Activated CD4-positive, alpha-beta memory T cell treated with anti-CD3 and anti-CD28 coated beads for 36 hours (primary cell): ENCODE results near the gene ENO2. TPM values are rescaled to one million over a fixed set of nuclear protein-coding genes. Genes with fewer than 3 reads are reported as not detected.

Source experiments
- CTCF ChIA-PET: fragments of 350-600 bp; sonication (Branson Sonifier 250); formaldehyde crosslinking; loops from one replicate; lab custom pipeline; 2021; ENCODE audit warnings: antibody characterized with exemption, inconsistent platforms; lab: Charles Lee
- POLR2A ChIA-PET: fragments of 350-600 bp; sonication (Branson Sonifier 250); formaldehyde crosslinking; loops from one replicate; lab custom pipeline; 2021; ENCODE audit warnings: antibody characterized with exemption; lab: Charles Lee
- DNase-seq: peaks from one replicate; pipeline ENCODE4 v3.0.0-alpha.2; 2020
- H3K27ac Mint-ChIP-seq: one replicate; pipeline ENCODE4 v1.8.0; 2021; ENCODE audit warnings: mixed read lengths
- H3K27me3 Mint-ChIP-seq: one replicate; pipeline ENCODE4 v1.8.0; 2021; ENCODE audit warnings: mixed read lengths
- H3K36me3 Mint-ChIP-seq: one replicate; pipeline ENCODE4 v1.8.0; 2021; ENCODE audit warnings: mixed read lengths
- H3K4me1 Mint-ChIP-seq: one replicate; pipeline ENCODE4 v1.8.0; 2021; ENCODE audit warnings: low read depth, mixed read lengths
- H3K4me3 Mint-ChIP-seq: one replicate; pipeline ENCODE4 v1.8.0; 2021; ENCODE audit warnings: mild to moderate bottlenecking, mixed read lengths
- H3K9me3 Mint-ChIP-seq: one replicate; pipeline ENCODE4 v1.8.0; 2021; ENCODE audit warnings: mixed read lengths
- intact Hi-C: fragments of 100-400 bp; cut with micrococcal nuclease; formaldehyde crosslinking; loops from one replicate; pipeline ENCODE4 v1.15.1; 2023
- total RNA-seq, 2 experiments: library from RNA; stranded (reverse); gene quantifications; one replicate each; pipeline ENCODE4 v1.2.3, GENCODE V29; 2021

ENO2 gene
- total RNA-seq, 2 experiments from 2014 or later, result 185 to 193 TPM

DNA sequence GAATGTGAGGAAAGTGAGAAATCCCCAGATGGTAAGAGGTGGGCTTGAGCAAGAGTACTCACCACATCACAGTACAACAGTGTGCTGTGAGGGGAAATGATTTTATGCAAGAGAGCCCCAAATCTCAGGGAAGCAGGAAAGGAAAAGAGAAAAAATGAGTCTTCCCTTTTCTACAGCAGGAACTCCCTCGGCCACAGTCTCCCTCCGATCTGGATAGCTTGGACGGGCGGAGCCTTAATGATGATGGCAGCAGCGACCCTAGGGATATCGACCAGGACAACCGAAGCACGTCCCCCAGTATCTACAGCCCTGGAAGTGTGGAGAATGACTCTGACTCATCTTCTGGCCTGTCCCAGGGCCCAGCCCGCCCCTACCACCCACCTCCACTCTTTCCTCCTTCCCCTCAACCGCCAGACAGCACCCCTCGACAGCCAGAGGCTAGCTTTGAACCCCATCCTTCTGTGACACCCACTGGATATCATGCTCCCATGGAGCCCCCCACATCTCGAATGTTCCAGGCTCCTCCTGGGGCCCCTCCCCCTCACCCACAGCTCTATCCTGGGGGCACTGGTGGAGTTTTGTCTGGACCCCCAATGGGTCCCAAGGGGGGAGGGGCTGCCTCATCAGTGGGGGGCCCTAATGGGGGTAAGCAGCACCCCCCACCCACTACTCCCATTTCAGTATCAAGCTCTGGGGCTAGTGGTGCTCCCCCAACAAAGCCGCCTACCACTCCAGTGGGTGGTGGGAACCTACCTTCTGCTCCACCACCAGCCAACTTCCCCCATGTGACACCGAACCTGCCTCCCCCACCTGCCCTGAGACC, 21.2 kb downstream of the ENO2 start:
- ChIA-PET CTCF (interaction anchor here (1.2 to 3.3 kb wide), 7 partner anchors 8 to 64 kb away, joined by 3 to 17 read pairs (median 7); partner anchors contain the start of genes C12orf57, RNU7-1 and SPSB2), POLR2A (interaction anchor here (1.5 to 3.1 kb wide), 2 partner anchors 9 to 10 kb away, joined by 9 to 33 read pairs; partner anchors contain the start of genes C12orf57 and RNU7-1)
- H3K4me3 Mint-ChIP-seq, result peak overlapping the region; percentile 76
- intact Hi-C loops, result loop anchor here (1.0 to 2.0 kb wide), 2 partner anchors 7 to 31 kb away; partner anchors contain the start of gene LRRC23
- no peaks in the 10 kb centered on the region for H3K9me3 Mint-ChIP-seq
- no peaks in the 10 kb centered on the region for H3K27me3 Mint-ChIP-seq
- no peak for DNase-seq
- peak overlapping the region; percentile 94 for H3K27ac Mint-ChIP-seq
- H3K4me1 Mint-ChIP-seq, result peaks cover 54% of the 10 kb centered on the region
- H3K36me3 Mint-ChIP-seq, result peaks cover 18% of the 10 kb centered on the region

DNA sequence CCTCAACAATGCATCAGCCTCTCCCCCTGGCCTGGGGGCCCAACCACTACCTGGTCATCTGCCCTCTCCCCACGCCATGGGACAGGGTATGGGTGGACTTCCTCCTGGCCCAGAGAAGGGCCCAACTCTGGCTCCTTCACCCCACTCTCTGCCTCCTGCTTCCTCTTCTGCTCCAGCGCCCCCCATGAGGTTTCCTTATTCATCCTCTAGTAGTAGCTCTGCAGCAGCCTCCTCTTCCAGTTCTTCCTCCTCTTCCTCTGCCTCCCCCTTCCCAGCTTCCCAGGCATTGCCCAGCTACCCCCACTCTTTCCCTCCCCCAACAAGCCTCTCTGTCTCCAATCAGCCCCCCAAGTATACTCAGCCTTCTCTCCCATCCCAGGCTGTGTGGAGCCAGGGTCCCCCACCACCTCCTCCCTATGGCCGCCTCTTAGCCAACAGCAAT, 21.8 kb downstream of the ENO2 start:
- POLR2A ChIA-PET, result interaction anchor here (0.6 to 3.2 kb wide), 6 partner anchors 8 to 45 kb away, joined by 3 to 33 read pairs (median 14); partner anchors contain the start of genes C12orf57, PTPN6 and RNU7-1
- peaks cover 18% of the 10 kb centered on the region for H3K36me3 Mint-ChIP-seq
- peak overlapping the region; percentile 94 for H3K27ac Mint-ChIP-seq
- no peaks in the 10 kb centered on the region for H3K9me3 Mint-ChIP-seq
- H3K27me3 Mint-ChIP-seq, result no peaks in the 10 kb centered on the region
- DNase-seq, result no peak
- H3K4me1 Mint-ChIP-seq, result peaks cover 49% of the 10 kb centered on the region
- intact Hi-C loops, result loop anchor here (1.0 to 2.0 kb wide), 2 partner anchors 8 to 31 kb away; partner anchors contain the start of gene LRRC23
- CTCF ChIA-PET, result interaction anchor here (0.6 to 5.1 kb wide), 8 partner anchors 8 to 63 kb away, joined by 3 to 63 read pairs (median 10); partner anchors contain the start of genes ENO2 and SPSB2
- peak overlapping the region; percentile 76 for H3K4me3 Mint-ChIP-seq

DNA sequence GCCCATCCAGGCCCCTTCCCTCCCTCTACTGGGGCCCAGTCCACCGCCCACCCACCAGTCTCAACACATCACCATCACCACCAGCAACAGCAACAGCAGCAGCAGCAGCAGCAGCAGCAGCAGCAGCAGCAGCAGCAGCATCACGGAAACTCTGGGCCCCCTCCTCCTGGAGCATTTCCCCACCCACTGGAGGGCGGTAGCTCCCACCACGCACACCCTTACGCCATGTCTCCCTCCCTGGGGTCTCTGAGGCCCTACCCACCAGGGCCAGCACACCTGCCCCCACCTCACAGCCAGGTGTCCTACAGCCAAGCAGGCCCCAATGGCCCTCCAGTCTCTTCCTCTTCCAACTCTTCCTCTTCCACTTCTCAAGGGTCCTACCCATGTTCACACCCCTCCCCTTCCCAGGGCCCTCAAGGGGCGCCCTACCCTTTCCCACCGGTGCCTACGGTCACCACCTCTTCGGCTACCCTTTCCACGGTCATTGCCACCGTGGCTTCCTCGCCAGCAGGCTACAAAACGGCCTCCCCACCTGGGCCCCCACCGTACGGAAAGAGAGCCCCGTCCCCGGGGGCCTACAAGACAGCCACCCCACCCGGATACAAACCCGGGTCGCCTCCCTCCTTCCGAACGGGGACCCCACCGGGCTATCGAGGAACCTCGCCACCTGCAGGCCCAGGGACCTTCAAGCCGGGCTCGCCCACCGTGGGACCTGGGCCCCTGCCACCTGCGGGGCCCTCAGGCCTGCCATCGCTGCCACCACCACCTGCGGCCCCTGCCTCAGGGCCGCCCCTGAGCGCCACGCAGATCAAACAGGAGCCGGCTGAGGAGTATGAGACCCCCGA, 22.5 kb downstream of the ENO2 start:
- Mint-ChIP-seq H3K4me1 (peaks cover 46% of the 10 kb centered on the region), H3K36me3 (peaks cover 18% of the 10 kb centered on the region), H3K27me3 (no peaks in the 10 kb centered on the region), H3K4me3 (peak overlapping the region; percentile 76), H3K27ac (peak overlapping the region; percentile 94), H3K9me3 (no peaks in the 10 kb centered on the region)
- DNase-seq, result peak; percentile 82
- ChIA-PET POLR2A (interaction anchor here (0.6 to 3.2 kb wide), 17 partner anchors 8 to 171 kb away, joined by 3 to 33 read pairs (median 9); partner anchors contain the start of genes ATN1, C12orf57, CDCA3 and ENO2), CTCF (interaction anchor here (0.6 to 5.1 kb wide), 13 partner anchors 8 to 175 kb away, joined by 3 to 63 read pairs (median 8); partner anchors contain the start of genes ENO2 and SPSB2)
- intact Hi-C loops, result loop anchor here (1.0 to 2.0 kb wide), 2 partner anchors 9 to 32 kb away; partner anchors contain the start of gene LRRC23

DNA sequence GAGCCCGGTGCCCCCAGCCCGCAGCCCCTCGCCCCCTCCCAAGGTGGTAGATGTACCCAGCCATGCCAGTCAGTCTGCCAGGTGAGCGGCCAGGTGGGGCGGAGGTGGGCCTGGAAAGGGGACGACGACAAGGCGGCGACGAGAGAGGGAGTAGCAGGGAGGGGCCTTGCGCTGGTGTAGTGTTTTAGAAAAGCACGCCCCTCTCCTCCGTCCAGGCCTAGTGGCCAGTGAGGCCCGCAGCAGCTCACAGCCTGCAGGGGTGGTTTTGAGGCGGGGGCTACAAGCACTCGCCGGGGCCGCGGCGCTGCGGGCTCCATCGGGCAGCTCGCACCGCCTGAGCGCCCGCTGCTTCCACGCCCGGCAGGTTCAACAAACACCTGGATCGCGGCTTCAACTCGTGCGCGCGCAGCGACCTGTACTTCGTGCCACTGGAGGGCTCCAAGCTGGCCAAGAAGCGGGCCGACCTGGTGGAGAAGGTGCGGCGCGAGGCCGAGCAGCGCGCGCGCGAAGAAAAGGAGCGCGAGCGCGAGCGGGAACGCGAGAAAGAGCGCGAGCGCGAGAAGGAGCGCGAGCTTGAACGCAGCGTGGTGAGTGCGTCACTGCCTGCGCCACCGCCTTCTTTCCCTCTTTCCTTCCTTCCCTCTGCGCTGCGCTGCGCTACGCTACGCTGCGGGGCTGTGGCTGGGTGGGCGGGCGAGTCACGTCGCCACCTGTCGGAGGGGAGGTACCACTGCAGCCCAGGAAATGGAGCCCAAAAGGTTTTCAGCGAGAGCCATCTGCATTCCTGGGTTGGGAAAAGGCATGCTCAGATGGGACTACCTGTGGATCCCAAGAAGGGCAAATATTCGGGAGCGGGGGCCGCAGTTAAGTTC, 23.3 kb downstream of the ENO2 start:
- ChIA-PET CTCF (interaction anchor here (0.6 to 5.1 kb wide), 25 partner anchors 9 to 420 kb away, joined by 3 to 63 read pairs (median 5); partner anchors contain the start of genes ATN1, ENO2, MLF2 and SPSB2), POLR2A (interaction anchor here (0.6 to 3.2 kb wide), 22 partner anchors 9 to 185 kb away, joined by 3 to 33 read pairs (median 5); partner anchors contain the start of genes ATN1, CDCA3, EMG1 and ENO2)
- Mint-ChIP-seq H3K27me3 (no peaks in the 10 kb centered on the region), H3K36me3 (peaks cover 18% of the 10 kb centered on the region), H3K4me1 (peaks cover 44% of the 10 kb centered on the region), H3K27ac (peak overlapping the region; percentile 94), H3K9me3 (no peaks in the 10 kb centered on the region), H3K4me3 (peak overlapping the region; percentile 76)
- intact Hi-C loops, result loop anchor here (1.0 to 2.0 kb wide), 2 partner anchors 13 to 33 kb away; partner anchors contain the start of gene LRRC23
- DNase-seq, result peak; percentile 96

DNA sequence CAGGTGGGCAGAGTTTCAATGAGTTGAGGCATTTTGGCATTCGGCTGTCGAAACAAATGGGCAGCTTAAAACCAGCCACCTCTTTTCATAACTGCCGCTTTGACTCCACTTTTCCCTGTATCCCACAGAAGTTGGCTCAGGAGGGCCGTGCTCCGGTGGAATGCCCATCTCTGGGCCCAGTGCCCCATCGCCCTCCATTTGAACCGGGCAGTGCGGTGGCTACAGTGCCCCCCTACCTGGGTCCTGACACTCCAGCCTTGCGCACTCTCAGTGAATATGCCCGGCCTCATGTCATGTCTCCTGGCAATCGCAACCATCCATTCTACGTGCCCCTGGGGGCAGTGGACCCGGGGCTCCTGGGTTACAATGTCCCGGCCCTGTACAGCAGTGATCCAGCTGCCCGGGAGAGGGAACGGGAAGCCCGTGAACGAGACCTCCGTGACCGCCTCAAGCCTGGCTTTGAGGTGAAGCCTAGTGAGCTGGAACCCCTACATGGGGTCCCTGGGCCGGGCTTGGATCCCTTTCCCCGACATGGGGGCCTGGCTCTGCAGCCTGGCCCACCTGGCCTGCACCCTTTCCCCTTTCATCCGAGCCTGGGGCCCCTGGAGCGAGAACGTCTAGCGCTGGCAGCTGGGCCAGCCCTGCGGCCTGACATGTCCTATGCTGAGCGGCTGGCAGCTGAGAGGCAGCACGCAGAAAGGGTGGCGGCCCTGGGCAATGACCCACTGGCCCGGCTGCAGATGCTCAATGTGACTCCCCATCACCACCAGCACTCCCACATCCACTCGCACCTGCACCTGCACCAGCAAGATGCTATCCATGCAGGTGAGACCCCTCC, 24.2 kb downstream of the ENO2 start:
- ChIA-PET CTCF (interaction anchor here (0.7 to 5.1 kb wide), 24 partner anchors 8 to 185 kb away, joined by 3 to 63 read pairs (median 6); partner anchors contain the start of genes ATN1, ENO2, MLF2 and SPSB2), POLR2A (interaction anchor here (0.8 to 3.2 kb wide), 23 partner anchors 8 to 186 kb away, joined by 3 to 33 read pairs (median 5); partner anchors contain the start of genes ATN1, CDCA3, EMG1 and ENO2)
- peaks cover 45% of the 10 kb centered on the region for H3K4me1 Mint-ChIP-seq
- no peaks in the 10 kb centered on the region for H3K9me3 Mint-ChIP-seq
- peaks cover 20% of the 10 kb centered on the region for H3K36me3 Mint-ChIP-seq
- DNase-seq, result no peak
- H3K27me3 Mint-ChIP-seq, result peaks cover 2% of the 10 kb centered on the region
- intact Hi-C loops, result loop anchor here (1.0 kb wide), 1 partner anchor 14 kb away; no protein-coding TSS in a partner anchor
- peak overlapping the region; percentile 94 for H3K27ac Mint-ChIP-seq
- peak overlapping the region; percentile 76 for H3K4me3 Mint-ChIP-seq

DNA sequence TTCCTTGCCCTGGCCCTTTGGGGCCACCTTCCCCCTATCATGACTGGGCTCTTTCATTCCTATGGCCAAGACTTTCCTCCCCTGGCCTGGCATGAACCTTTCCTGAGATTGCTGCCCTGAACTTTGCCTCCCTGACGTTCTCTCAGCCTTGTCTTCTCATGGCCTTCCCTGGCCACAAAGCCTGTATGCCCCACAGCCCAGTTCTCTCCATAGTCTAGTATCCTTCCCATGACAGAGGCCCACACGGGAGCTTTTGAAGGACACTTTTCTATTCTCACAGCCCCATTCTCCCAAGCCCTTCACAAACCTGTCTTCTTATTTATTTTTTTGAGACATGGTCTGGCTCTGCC, 24.8 kb downstream of the ENO2 start:
- DNase-seq, result no peak
- POLR2A ChIA-PET, result interaction anchor here (0.9 to 3.2 kb wide), 9 partner anchors 10 to 87 kb away, joined by 3 to 19 read pairs (median 5); partner anchors contain the start of genes CDCA3, EMG1, PHB2 and PTPN6
- peaks cover 26% of the 10 kb centered on the region for H3K36me3 Mint-ChIP-seq

DNA sequence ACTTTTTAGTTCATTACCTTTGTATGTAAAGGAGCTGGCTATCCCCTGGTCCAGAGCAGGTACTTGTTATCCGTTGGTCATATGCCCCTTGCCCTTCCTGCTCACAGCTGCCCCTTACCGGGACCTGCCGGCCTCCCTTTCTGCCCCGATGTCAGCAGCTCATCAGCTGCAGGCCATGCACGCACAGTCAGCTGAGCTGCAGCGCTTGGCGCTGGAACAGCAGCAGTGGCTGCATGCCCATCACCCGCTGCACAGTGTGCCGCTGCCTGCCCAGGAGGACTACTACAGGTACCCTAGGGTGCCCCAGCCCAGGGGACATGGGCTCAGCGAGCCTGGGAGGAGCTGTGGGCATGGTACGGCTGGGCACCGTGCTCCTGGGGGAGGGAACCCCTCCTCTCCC, 26.9 kb downstream of the ENO2 start:
- peaks cover 6% of the 10 kb centered on the region for H3K27me3 Mint-ChIP-seq
- peaks cover 28% of the 10 kb centered on the region for H3K36me3 Mint-ChIP-seq
- no peak overlapping the region for H3K27ac Mint-ChIP-seq
- ChIA-PET CTCF (interaction anchor here (1.0 to 5.1 kb wide), 4 partner anchors 8 to 24 kb away, joined by 4 to 63 read pairs (median 8); no protein-coding TSS in a partner anchor), POLR2A (interaction anchor here (0.6 to 2.2 kb wide), 3 partner anchors 8 to 31 kb away, joined by 3 to 6 read pairs (median 3); no protein-coding TSS in a partner anchor)
- H3K4me1 Mint-ChIP-seq, result peaks cover 40% of the 10 kb centered on the region
- no peaks in the 10 kb centered on the region for H3K9me3 Mint-ChIP-seq
- intact Hi-C loops, result no loop called here
- no peak for DNase-seq
- no peak overlapping the region for H3K4me3 Mint-ChIP-seq

More for the DNA sequence above, 24.8 kb downstream of the ENO2 start:
- H3K9me3 Mint-ChIP-seq, result no peaks in the 10 kb centered on the region
- H3K4me1 Mint-ChIP-seq, result peaks cover 45% of the 10 kb centered on the region
- intact Hi-C loops, result no loop called here
- H3K27ac Mint-ChIP-seq, result peak overlapping the region; percentile 94
- peak overlapping the region; percentile 4 for H3K4me3 Mint-ChIP-seq
- H3K27me3 Mint-ChIP-seq, result peaks cover 6% of the 10 kb centered on the region
- CTCF ChIA-PET, result interaction anchor here (1.4 to 5.1 kb wide), 7 partner anchors 10 to 66 kb away, joined by 4 to 63 read pairs (median 6); partner anchors contain the start of gene SPSB2

DNA sequence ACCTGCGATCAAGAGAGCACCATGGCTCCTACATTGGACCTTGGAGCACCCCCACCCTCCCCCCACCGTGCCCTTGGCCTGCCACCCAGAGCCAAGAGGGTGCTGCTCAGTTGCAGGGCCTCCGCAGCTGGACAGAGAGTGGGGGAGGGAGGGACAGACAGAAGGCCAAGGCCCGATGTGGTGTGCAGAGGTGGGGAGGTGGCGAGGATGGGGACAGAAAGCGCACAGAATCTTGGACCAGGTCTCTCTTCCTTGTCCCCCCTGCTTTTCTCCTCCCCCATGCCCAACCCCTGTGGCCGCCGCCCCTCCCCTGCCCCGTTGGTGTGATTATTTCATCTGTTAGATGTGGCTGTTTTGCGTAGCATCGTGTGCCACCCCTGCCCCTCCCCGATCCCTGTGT, 27.4 kb downstream of the ENO2 start:
- ChIA-PET CTCF (interaction anchor here (1.0 to 15.9 kb wide), 3 partner anchors 12 to 23 kb away, joined by 4 to 586 read pairs (median 11); no protein-coding TSS in a partner anchor), POLR2A (interaction anchor here (2.2 to 11.8 kb wide), 2 partner anchors 18 to 19 kb away, joined by 6 to 507 read pairs; no protein-coding TSS in a partner anchor)
- H3K4me3 Mint-ChIP-seq, result no peak overlapping the region

DNA sequence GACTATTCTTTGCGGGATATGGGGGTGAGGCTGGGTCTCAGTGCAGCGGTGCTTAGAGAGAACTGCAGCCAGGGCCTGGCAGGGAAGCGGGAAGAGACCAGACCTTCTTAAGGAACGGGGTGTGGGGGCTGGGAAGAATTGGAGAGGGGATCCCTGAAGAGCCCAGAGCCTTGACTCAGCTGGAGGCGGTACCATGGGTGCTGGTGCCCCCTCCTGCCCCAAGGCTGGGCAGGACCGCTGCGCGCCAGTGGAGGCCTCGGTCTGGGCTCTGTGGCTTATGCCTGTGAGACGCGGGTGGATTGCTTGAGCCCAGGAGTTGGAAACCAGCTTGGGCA, 27.9 kb downstream of the ENO2 start:
- DNase-seq, result no peak
- peaks cover 24% of the 10 kb centered on the region for H3K36me3 Mint-ChIP-seq
- ChIA-PET POLR2A (interaction anchor here (2.4 to 11.8 kb wide), 4 partner anchors 10 to 90 kb away, joined by 14 to 507 read pairs (median 29); partner anchors contain the start of genes CDCA3 and USP5), CTCF (interaction anchor here (0.9 to 15.9 kb wide), 2 partner anchors 17 to 18 kb away, joined by 5 to 586 read pairs; no protein-coding TSS in a partner anchor)
- intact Hi-C loops, result no loop called here
- peak overlapping the region; percentile 100 for H3K27ac Mint-ChIP-seq
- H3K9me3 Mint-ChIP-seq, result no peaks in the 10 kb centered on the region
- H3K4me1 Mint-ChIP-seq, result peaks cover 39% of the 10 kb centered on the region
- H3K4me3 Mint-ChIP-seq, result no peak overlapping the region
- H3K27me3 Mint-ChIP-seq, result peaks cover 6% of the 10 kb centered on the region

More for the DNA sequence above, 27.4 kb downstream of the ENO2 start:
- Mint-ChIP-seq H3K36me3 (peaks cover 24% of the 10 kb centered on the region), H3K27ac (peak overlapping the region; percentile 100), H3K4me1 (peaks cover 36% of the 10 kb centered on the region), H3K9me3 (no peaks in the 10 kb centered on the region), H3K27me3 (peaks cover 6% of the 10 kb centered on the region)
- no peak for DNase-seq
- intact Hi-C loops, result no loop called here
